SH-SY5Y (cell line): Measurements from ENCODE around the gene CST8.

Experiments used
- GATA2 ChIP-seq: IDR thresholded peaks from 2 replicates; pipeline ENCODE4 v1.6.1; 2011; ENCODE audit warnings: mild to moderate bottlenecking, low read depth, low read length
- GATA3 ChIP-seq: IDR thresholded peaks from 2 replicates; pipeline ENCODE4 v1.6.1; 2011; ENCODE audit warnings: low read depth, mild to moderate bottlenecking, low read length, moderate library complexity

DNA sequence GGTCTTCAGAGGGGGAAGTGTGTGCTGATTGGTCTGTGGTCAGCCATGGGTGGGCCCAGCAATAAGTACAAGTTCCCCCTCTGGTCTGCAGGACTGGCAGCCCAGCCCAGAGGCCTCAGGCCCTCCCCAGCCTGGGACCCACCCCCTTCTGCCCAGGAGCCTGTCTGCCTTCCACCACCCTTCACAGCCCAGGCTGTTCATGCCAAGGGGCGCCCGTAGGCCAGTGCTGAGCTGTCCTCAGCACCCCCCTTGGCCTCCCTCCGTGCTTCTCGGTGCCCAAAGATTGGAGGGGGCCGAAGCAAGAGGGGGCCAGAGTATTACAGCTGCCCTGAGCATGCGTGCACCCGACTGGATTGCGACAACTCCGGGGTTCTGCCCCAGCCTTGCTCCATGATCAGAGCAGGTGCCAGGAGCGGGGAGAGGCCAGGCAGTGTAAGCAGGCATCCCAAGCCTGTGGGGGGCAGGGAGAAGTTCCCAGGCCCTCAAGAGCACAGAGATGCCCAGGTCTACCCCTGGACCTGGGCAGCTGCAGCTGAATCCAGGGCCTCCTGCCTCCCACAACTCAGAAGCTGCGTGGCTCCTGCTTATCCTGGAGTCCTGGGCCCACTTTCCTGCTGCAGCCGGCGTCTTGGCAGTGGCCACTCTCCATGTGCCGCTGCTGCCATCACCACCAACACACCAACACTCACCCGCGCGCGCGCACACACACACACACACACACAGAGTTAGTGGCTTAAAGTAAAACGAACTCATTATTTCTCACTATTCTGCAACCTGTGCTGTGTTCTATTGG, 44.1 kb downstream of the CST8 start:
- TF ChIP-seq GATA2, result no peak
- TF ChIP-seq GATA3, result no peak
